ENCODE measurements around the gene NHLRC4.

Gene NHLRC4

GRCh38 chr16:539901-540530 lies 26.8 kb upstream of the NHLRC4 start:
- Histone ChIP-seq H3K4me3 (IDR thresholded peaks at IDR 0.05; ENCODE audit: insufficient read depth, low read depth, low read length) (no peak overlapping the region), H3K9ac (no peak overlapping the region), H3K27ac (no peak overlapping the region), H3K4me2 (no peak overlapping the region), H3K79me2 (ENCODE audit: insufficient read depth, low read depth) (peaks cover 52% of the 10 kb centered on the region; the same call in 1 of the 2 replicates), H3K36me3 (ENCODE audit: insufficient read depth) (no peaks in the 10 kb centered on the region), H3K27me3 (ENCODE audit: insufficient read depth, low read depth) (no peaks in the 10 kb centered on the region), H3K4me1 (ENCODE audit: low read depth, poor library complexity, severe bottlenecking) (no peaks in the 10 kb centered on the region), H2AFZ (ENCODE audit: low read depth) (no peak overlapping the region), H4K20me1 (ENCODE audit: insufficient read depth) (no peaks in the 10 kb centered on the region)
- no peak for TF ChIP-seq CTCF (conservative IDR thresholded peaks at IDR 0.05; ENCODE audit: low read depth, low read length)

DNA sequence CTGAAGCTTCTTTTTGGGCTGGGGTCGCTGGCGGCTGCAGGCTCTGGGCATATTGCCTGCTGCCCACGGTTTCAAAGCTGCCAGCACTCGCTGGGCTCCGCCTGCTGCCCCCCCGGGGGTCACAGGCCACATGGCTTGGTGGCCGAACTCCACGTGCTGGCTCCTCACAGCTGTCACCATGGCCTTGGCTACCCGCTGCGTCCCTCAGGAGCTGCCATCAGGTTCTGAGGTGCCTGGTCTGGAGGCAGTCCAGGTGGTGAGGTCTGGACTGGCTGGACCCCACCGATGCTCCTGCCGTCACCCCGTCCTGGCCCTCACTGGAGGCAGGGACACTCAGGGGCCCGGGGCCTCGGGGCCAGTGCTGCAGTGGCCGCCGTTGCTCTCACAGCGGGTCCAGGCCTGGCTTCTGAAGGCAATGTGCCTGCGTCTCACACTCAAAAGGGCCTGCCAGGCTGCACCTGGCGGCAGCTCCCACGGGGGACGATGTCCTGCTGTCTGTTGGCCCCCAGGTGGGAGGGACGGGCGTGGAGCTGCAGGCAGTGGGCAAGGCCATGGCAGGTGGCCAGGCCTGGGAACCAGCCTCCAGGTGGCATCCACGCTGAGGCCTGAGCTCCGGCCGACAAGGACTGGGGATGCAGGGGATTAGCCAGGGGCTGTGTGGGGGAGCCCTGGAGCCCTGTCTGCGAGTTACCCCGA lies 26.0 kb upstream of the NHLRC4 start:
- Histone ChIP-seq H3K4me3 (IDR thresholded peaks at IDR 0.05; ENCODE audit: insufficient read depth, low read depth, low read length) (no peak overlapping the region), H3K4me1 (ENCODE audit: low read depth, poor library complexity, severe bottlenecking) (no peaks in the 10 kb centered on the region), H2AFZ (ENCODE audit: low read depth) (no peak overlapping the region), H4K20me1 (ENCODE audit: insufficient read depth) (no peaks in the 10 kb centered on the region), H3K27ac (no peak overlapping the region), H3K4me2 (no peak overlapping the region), H3K27me3 (ENCODE audit: insufficient read depth, low read depth) (no peaks in the 10 kb centered on the region), H3K36me3 (ENCODE audit: insufficient read depth) (no peaks in the 10 kb centered on the region), H3K79me2 (ENCODE audit: insufficient read depth, low read depth) (peaks cover 44% of the 10 kb centered on the region; the same call in 1 of the 2 replicates), H3K9ac (no peak overlapping the region)
- no peak for TF ChIP-seq CTCF (conservative IDR thresholded peaks at IDR 0.05; ENCODE audit: low read depth, low read length)

DNA sequence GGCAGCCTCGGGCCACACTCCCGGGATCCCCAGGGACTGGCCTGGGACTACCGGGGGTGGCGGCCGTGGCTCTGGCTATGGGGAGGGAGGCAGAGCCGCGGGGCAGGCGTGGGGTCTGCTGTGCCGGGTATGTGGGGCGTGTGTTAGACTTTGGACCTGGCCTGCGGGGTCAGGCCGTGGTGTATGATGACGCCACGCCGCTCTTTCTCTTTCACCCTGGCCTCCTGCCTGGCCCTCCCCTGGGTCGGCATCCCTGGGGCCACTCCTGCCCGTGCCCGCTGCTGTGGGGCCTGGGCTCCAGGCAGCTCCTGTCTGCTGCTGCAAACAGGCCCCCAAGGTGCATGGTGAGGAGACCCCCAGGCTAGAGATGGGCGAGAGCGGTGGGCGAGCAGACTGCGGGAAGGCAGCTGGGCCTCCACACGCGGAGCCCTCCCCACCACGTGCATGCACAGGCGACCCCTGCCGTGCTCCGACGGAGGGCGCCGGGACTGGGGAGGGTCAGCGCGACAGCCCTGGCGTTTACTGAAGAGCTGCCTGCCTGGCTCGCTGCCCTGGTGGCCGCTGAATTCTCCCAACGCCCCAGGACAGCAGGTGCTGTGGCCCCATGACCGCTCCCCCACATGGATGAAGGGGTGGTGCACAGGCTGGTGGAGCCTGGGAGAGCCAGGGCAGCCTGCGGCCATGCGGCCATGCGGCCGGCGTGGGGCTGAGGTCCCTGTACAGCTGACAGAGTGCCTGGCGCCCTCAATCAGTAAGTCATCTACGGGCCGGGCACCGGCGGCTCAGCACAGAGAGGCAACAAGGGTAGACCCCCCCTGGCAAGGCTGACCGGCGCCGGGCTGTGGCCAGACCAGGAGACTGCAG lies 23.3 kb upstream of the NHLRC4 start:
- H3K4me2 ChIP-seq, result no peak overlapping the region
- H3K27me3 ChIP-seq (ENCODE audit: insufficient read depth, low read depth), result no peaks in the 10 kb centered on the region
- no peak overlapping the region for H2AFZ ChIP-seq (ENCODE audit: low read depth)
- H3K9ac ChIP-seq, result no peak overlapping the region
- no peak overlapping the region for H3K27ac ChIP-seq
- H3K36me3 ChIP-seq (ENCODE audit: insufficient read depth), result no peaks in the 10 kb centered on the region
- no peak for TF ChIP-seq CTCF (conservative IDR thresholded peaks at IDR 0.05; ENCODE audit: low read depth, low read length)
- H3K4me3 ChIP-seq (IDR thresholded peaks at IDR 0.05; ENCODE audit: insufficient read depth, low read depth, low read length), result no peak overlapping the region
- H3K79me2 ChIP-seq (ENCODE audit: insufficient read depth, low read depth), result peaks cover 20% of the 10 kb centered on the region; the same call in 1 of the 2 replicates
- no peaks in the 10 kb centered on the region for H3K4me1 ChIP-seq (ENCODE audit: low read depth, poor library complexity, severe bottlenecking)
- H4K20me1 ChIP-seq (ENCODE audit: insufficient read depth), result no peaks in the 10 kb centered on the region

- no peak for TF ChIP-seq CTCF (conservative IDR thresholded peaks at IDR 0.05; ENCODE audit: low read depth, low read length)
- no peak overlapping the region for H3K9ac ChIP-seq
- H4K20me1 ChIP-seq (ENCODE audit: insufficient read depth), result no peaks in the 10 kb centered on the region
- H3K4me2 ChIP-seq, result no peak overlapping the region
- peaks cover 19% of the 10 kb centered on the region; the same call in 1 of the 2 replicates for H3K79me2 ChIP-seq (ENCODE audit: insufficient read depth, low read depth)
- no peaks in the 10 kb centered on the region for H3K36me3 ChIP-seq (ENCODE audit: insufficient read depth)
- H3K4me1 ChIP-seq (ENCODE audit: low read depth, poor library complexity, severe bottlenecking), result no peaks in the 10 kb centered on the region
- H3K4me3 ChIP-seq (IDR thresholded peaks at IDR 0.05; ENCODE audit: insufficient read depth, low read depth, low read length), result no peak overlapping the region
- H3K27ac ChIP-seq, result no peak overlapping the region
- no peak overlapping the region for H2AFZ ChIP-seq (ENCODE audit: low read depth)
- no peaks in the 10 kb centered on the region for H3K27me3 ChIP-seq (ENCODE audit: insufficient read depth, low read depth)
Measured at GRCh38 chr16:544517-544916, 22.3 kb upstream of the NHLRC4 start.
